HG03159 (cell line): ENCODE measurements around the gene GPR176.

Source experiments
- ATAC-seq: cut with Tn5 transposase; IDR thresholded peaks from one replicate; pipeline ENCODE4 v1.9.1; 2021; ENCODE audit warnings: mild to moderate bottlenecking, moderate library complexity; ENCODE audit not compliant: unreplicated experiment

GPR176 gene

GRCh38 chr15:39936681-39937080 lies 16.6 kb upstream of the GPR176 start:
- no peak for ATAC-seq

GRCh38 chr15:39936187-39936586 lies 16.1 kb upstream of the GPR176 start:
- no peak for ATAC-seq

- no peak for ATAC-seq
Observed at GRCh38 chr15:39935241-39935640, 15.2 kb upstream of the GPR176 start.

GRCh38 chr15:39934397-39935071 lies 14.5 kb upstream of the GPR176 start:
- no peak for ATAC-seq

GRCh38 chr15:39931615-39932014 lies 11.5 kb upstream of the GPR176 start:
- ATAC-seq = no peak

- ATAC-seq = no peak
Observed at GRCh38 chr15:39926526-39926925, 6.5 kb upstream of the GPR176 start.

- ATAC-seq = no peak
Observed at GRCh38 chr15:39925112-39925842, 5.2 kb upstream of the GPR176 start.

GRCh38 chr15:39924437-39924836 lies 4.4 kb upstream of the GPR176 start:
- no peak for ATAC-seq

GRCh38 chr15:39922462-39923092 lies 2.5 kb upstream of the GPR176 start:
- ATAC-seq = no peak

- no peak for ATAC-seq
Observed at GRCh38 chr15:39921274-39921638, 1.2 kb upstream of the GPR176 start.

- peak; percentile 81 for ATAC-seq
Observed at GRCh38 chr15:39920510-39921273, 626 bp upstream of the GPR176 start.

- no peak for ATAC-seq
Observed at GRCh38 chr15:39919411-39919747, 687 bp downstream of the GPR176 start.

- ATAC-seq = no peak
Observed at GRCh38 chr15:39918688-39919385, 1.2 kb downstream of the GPR176 start.

GRCh38 chr15:39914977-39915376 lies 5.1 kb downstream of the GPR176 start:
- no peak for ATAC-seq

- ATAC-seq = no peak
Observed at GRCh38 chr15:39909007-39909406, 11.1 kb downstream of the GPR176 start.

GRCh38 chr15:39908186-39908585 lies 11.9 kb downstream of the GPR176 start:
- ATAC-seq = no peak

- ATAC-seq = no peak
Observed at GRCh38 chr15:39907216-39907615, 12.8 kb downstream of the GPR176 start.

GRCh38 chr15:39904115-39904514 lies 16.0 kb downstream of the GPR176 start:
- ATAC-seq = no peak

GRCh38 chr15:39898317-39898716 lies 21.7 kb downstream of the GPR176 start:
- ATAC-seq = no peak

GRCh38 chr15:39896846-39897245 lies 23.2 kb downstream of the GPR176 start:
- ATAC-seq = no peak

- ATAC-seq = no peak
Observed at GRCh38 chr15:39896101-39896500, 24.0 kb downstream of the GPR176 start.
